NB4 (cell line): ENCODE data around the gene SETD1B.

ENCODE experiments used
- DNase-seq: peaks from one replicate; pipeline ENCODE4 v3.0.0; 2010; ENCODE audit warnings: low read depth
- H3K4me3 ChIP-seq: one replicate; pipeline ENCODE4 v1.5.1; 2011; ENCODE audit warnings: mild to moderate bottlenecking, low read depth, low read length, moderate library complexity
- MAX ChIP-seq: IDR thresholded peaks from 2 replicates; pipeline ENCODE4 v1.6.1; 2011; ENCODE audit warnings: low read depth, low read length
- MYC ChIP-seq: IDR thresholded peaks from 2 replicates; pipeline ENCODE4 v1.6.1; 2011; ENCODE audit warnings: low read depth, low read length
- POLR2A ChIP-seq: IDR thresholded peaks from 2 replicates; pipeline ENCODE4 v1.6.1; 2011; ENCODE audit warnings: mild to moderate bottlenecking; ENCODE audit not compliant: insufficient read length; ENCODE audit errors: extremely low read depth
- TF ChIP-seq, protein P1 (sequence below): IDR thresholded peaks from one replicate; pipeline ENCODE4 v1.5.1; 2012; ENCODE audit warnings: low read depth, low read length

Gene SETD1B

GRCh38 chr12:121805171-121806008 is 1.6 kb downstream of the SETD1B start:
- TF ChIP-seq, protein P1, sequence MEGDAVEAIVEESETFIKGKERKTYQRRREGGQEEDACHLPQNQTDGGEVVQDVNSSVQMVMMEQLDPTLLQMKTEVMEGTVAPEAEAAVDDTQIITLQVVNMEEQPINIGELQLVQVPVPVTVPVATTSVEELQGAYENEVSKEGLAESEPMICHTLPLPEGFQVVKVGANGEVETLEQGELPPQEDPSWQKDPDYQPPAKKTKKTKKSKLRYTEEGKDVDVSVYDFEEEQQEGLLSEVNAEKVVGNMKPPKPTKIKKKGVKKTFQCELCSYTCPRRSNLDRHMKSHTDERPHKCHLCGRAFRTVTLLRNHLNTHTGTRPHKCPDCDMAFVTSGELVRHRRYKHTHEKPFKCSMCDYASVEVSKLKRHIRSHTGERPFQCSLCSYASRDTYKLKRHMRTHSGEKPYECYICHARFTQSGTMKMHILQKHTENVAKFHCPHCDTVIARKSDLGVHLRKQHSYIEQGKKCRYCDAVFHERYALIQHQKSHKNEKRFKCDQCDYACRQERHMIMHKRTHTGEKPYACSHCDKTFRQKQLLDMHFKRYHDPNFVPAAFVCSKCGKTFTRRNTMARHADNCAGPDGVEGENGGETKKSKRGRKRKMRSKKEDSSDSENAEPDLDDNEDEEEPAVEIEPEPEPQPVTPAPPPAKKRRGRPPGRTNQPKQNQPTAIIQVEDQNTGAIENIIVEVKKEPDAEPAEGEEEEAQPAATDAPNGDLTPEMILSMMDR = no peak
- TF ChIP-seq POLR2A (no peak), MAX (no peak), MYC (no peak)
- peak overlapping the region; percentile 76 for H3K4me3 ChIP-seq
- peak; percentile 60 for DNase-seq

- peak; percentile 32 for DNase-seq
- peak overlapping the region; percentile 76 for H3K4me3 ChIP-seq
- no peak for TF ChIP-seq POLR2A
- no peak for TF ChIP-seq MAX
Observed at GRCh38 chr12:121806009-121806545, 2.3 kb downstream of the SETD1B start.

- peak overlapping the region; percentile 76 for H3K4me3 ChIP-seq
- TF ChIP-seq MYC = no peak
- TF ChIP-seq POLR2A = no peak
- TF ChIP-seq MAX = no peak
- TF ChIP-seq, protein P1 = no peak
- DNase-seq = no peak
Observed at GRCh38 chr12:121806546-121807423, 3.0 kb downstream of the SETD1B start.

GRCh38 chr12:121807642-121808347 is 4.0 kb downstream of the SETD1B start:
- no peak for TF ChIP-seq MAX
- no peak for TF ChIP-seq POLR2A
- TF ChIP-seq, protein P1 = no peak
- TF ChIP-seq MYC = no peak
- no peak for DNase-seq
- no peak overlapping the region for H3K4me3 ChIP-seq

- no peak overlapping the region for H3K4me3 ChIP-seq
- no peak for DNase-seq
- TF ChIP-seq, protein P1 = no peak
- TF ChIP-seq MYC = no peak
Observed at GRCh38 chr12:121808623-121809022, 4.8 kb downstream of the SETD1B start.
